Fibroblast of skin of left quadriceps (primary cell): ENCODE results near the gene KLF13.

Experiments
- DNase-seq, 2 experiments: peaks; one replicate each; pipeline ENCODE4 v3.0.0-alpha.2; 2013; ENCODE audit warnings: low read depth in 2 of 2

KLF13 gene

GRCh38 chr15:31381801-31382712 lies 55.4 kb downstream of the KLF13 start:
- DNase-seq: no peak

GRCh38 chr15:31382713-31383045 lies 56.0 kb downstream of the KLF13 start:
- no peak for DNase-seq

- no peak for DNase-seq
These were observed 56.5 kb downstream of the KLF13 start for GRCh38 chr15:31383139-31383538.

- no peak for DNase-seq
These were observed 57.9 kb downstream of the KLF13 start for GRCh38 chr15:31384568-31384967.

GRCh38 chr15:31385736-31386135 lies 59.1 kb downstream of the KLF13 start:
- DNase-seq: no peak

GRCh38 chr15:31387092-31387478 lies 60.5 kb downstream of the KLF13 start:
- peak in 1 of 2 experiments; percentile 26 for DNase-seq

- DNase-seq: no peak
These were observed 61.0 kb downstream of the KLF13 start for GRCh38 chr15:31387479-31388118.

- DNase-seq: no peak
These were observed 62.9 kb downstream of the KLF13 start for GRCh38 chr15:31389576-31389975.

GRCh38 chr15:31390029-31390428 lies 63.4 kb downstream of the KLF13 start:
- DNase-seq: no peak

GRCh38 chr15:31390777-31391486 lies 64.3 kb downstream of the KLF13 start:
- no peak for DNase-seq

- peak in 1 of 2 experiments; percentile 49 for DNase-seq
These were observed 65.3 kb downstream of the KLF13 start for GRCh38 chr15:31391687-31392671.

GRCh38 chr15:31392761-31393401 lies 66.2 kb downstream of the KLF13 start:
- no peak for DNase-seq

GRCh38 chr15:31393444-31394091 lies 66.9 kb downstream of the KLF13 start:
- DNase-seq: no peak

GRCh38 chr15:31396881-31397560 lies 70.4 kb downstream of the KLF13 start:
- DNase-seq: no peak

GRCh38 chr15:31397851-31398661 lies 71.4 kb downstream of the KLF13 start:
- no peak for DNase-seq

GRCh38 chr15:31398677-31399301 lies 72.2 kb downstream of the KLF13 start:
- no peak for DNase-seq

- DNase-seq: no peak
These were observed 73.0 kb downstream of the KLF13 start for GRCh38 chr15:31399544-31400171.
